Upper lobe of right lung (tissue), 1 donor: Measurements from ENCODE around the gene MINAR1. TPM values are rescaled to one million over a fixed set of nuclear protein-coding genes. Genes with fewer than 3 reads are reported as not detected.

Experiments
- ATAC-seq: fragments of 200-7000 bp; cut with Tn5 transposase; one replicate; pipeline ENCODE4 v1.9.1; 2020; ENCODE audit warnings: mild to moderate bottlenecking, moderate library complexity
- DNase-seq: peaks from one replicate; pipeline ENCODE4 v3.0.0-alpha.2; 2020
- H3K27ac ChIP-seq: fragments of 200-600 bp; one replicate; pipeline ENCODE4 v1.8.0; 2022
- H3K27me3 ChIP-seq: fragments of 200-600 bp; one replicate; pipeline ENCODE4 v1.8.0; 2022; ENCODE audit warnings: mild to moderate bottlenecking
- H3K36me3 ChIP-seq: fragments of 200-600 bp; one replicate; pipeline ENCODE4 v1.8.0; 2022
- H3K4me1 ChIP-seq: fragments of 200-600 bp; one replicate; pipeline ENCODE4 v1.8.0; 2022
- H3K4me3 ChIP-seq: fragments of 200-600 bp; one replicate; pipeline ENCODE4 v1.8.0; 2022; ENCODE audit warnings: mild to moderate bottlenecking
- H3K9me3 ChIP-seq: fragments of 200-600 bp; one replicate; pipeline ENCODE4 v1.8.0; 2022
- CTCF ChIP-seq: fragments of 200-600 bp; IDR thresholded peaks from one replicate; pipeline ENCODE4 v1.8.0; 2022; ENCODE audit warnings: antibody characterized with exemption
- intact Hi-C: fragments of 100-400 bp; cut with DNase I; formaldehyde crosslinking; loops from one replicate; pipeline ENCODE4 v1.11.0; 2022
- total RNA-seq: library from RNA; stranded (reverse); fragmentation: NEBNext Ultra II Directional; extraction: Animal tissue kit (Norgen Biotek cat#: 25700); gene quantifications from one replicate; pipeline ENCODE4 v1.2.1, GENCODE V29; 2021
- donor health status: DM: no; HTN: yes; CAD: no; lungs with severe emphysema.

MINAR1 gene
- total RNA-seq, 1 donor from 2014 or later: 0.26 TPM

- peak; percentile 49 for ATAC-seq
These were observed 20.3 kb downstream of the MINAR1 start for GRCh38 chr15:79452244-79453051.

GRCh38 chr15:79453446-79453845, 21.3 kb downstream of the MINAR1 start:
- no peak for ATAC-seq
- H3K4me3 ChIP-seq: no peak overlapping the region
- H3K27me3 ChIP-seq: peaks cover 13% of the 10 kb centered on the region
- intact Hi-C loops: no loop called here
- H3K9me3 ChIP-seq: no peaks in the 10 kb centered on the region
- no peak for DNase-seq
- H3K4me1 ChIP-seq: no peaks in the 10 kb centered on the region
- no peak for TF ChIP-seq CTCF
- H3K27ac ChIP-seq: no peak overlapping the region
- no peaks in the 10 kb centered on the region for H3K36me3 ChIP-seq

More at GRCh38 chr15:79452244-79453051, 20.3 kb downstream of the MINAR1 start:
- H3K27me3 ChIP-seq: peaks cover 13% of the 10 kb centered on the region
- H3K9me3 ChIP-seq: peaks cover 1% of the 10 kb centered on the region
- TF ChIP-seq CTCF: no peak
- no peak overlapping the region for H3K4me3 ChIP-seq
- H3K27ac ChIP-seq: no peak overlapping the region
- intact Hi-C loops: no loop called here
- no peaks in the 10 kb centered on the region for H3K36me3 ChIP-seq
- no peak for DNase-seq
- no peaks in the 10 kb centered on the region for H3K4me1 ChIP-seq

GRCh38 chr15:79454063-79454462, 21.9 kb downstream of the MINAR1 start:
- Histone ChIP-seq H3K4me3 (no peak overlapping the region), H3K9me3 (no peaks in the 10 kb centered on the region), H3K4me1 (no peaks in the 10 kb centered on the region), H3K36me3 (no peaks in the 10 kb centered on the region), H3K27me3 (peaks cover 13% of the 10 kb centered on the region), H3K27ac (no peak overlapping the region)
- intact Hi-C loops: no loop called here
- DNase-seq: no peak
- no peak for ATAC-seq
- TF ChIP-seq CTCF: no peak

GRCh38 chr15:79455361-79455760, 23.2 kb downstream of the MINAR1 start:
- no peak for TF ChIP-seq CTCF
- H3K27me3 ChIP-seq: peaks cover 1% of the 10 kb centered on the region
- intact Hi-C loops: no loop called here
- H3K9me3 ChIP-seq: no peaks in the 10 kb centered on the region
- no peak overlapping the region for H3K4me3 ChIP-seq
- no peaks in the 10 kb centered on the region for H3K4me1 ChIP-seq
- no peak for ATAC-seq
- H3K36me3 ChIP-seq: no peaks in the 10 kb centered on the region
- no peak for DNase-seq
- no peak overlapping the region for H3K27ac ChIP-seq

- intact Hi-C loops: no loop called here
- ATAC-seq: no peak
- no peak for TF ChIP-seq CTCF
These were observed 23.8 kb downstream of the MINAR1 start for GRCh38 chr15:79455943-79456342.

More at GRCh38 chr15:79455943-79456342, 23.8 kb downstream of the MINAR1 start:
- no peaks in the 10 kb centered on the region for H3K9me3 ChIP-seq
- DNase-seq: no peak
- H3K4me1 ChIP-seq: no peaks in the 10 kb centered on the region
- no peak overlapping the region for H3K4me3 ChIP-seq
- no peak overlapping the region for H3K27ac ChIP-seq
- no peaks in the 10 kb centered on the region for H3K27me3 ChIP-seq
- H3K36me3 ChIP-seq: no peaks in the 10 kb centered on the region
